HepG2 (cell line): ENCODE data around the gene P2RX1.

Experiments used
- KDM6A ChIP-seq: IDR thresholded peaks from 2 replicates; pipeline ENCODE4 v1.6.1; 2016; ENCODE audit warnings: low read depth
- POLR2A ChIP-seq, 2 experiments: IDR thresholded peaks; 2 replicates each; pipeline ENCODE4 v1.6.1; 2011; ENCODE audit warnings: low read depth in 2 of 2, low read length in 2 of 2, mild to moderate bottlenecking in 1 of 2, moderate library complexity in 1 of 2; ENCODE audit not compliant: insufficient read depth in 1 of 2
- RFXANK ChIP-seq: IDR thresholded peaks from 2 replicates; pipeline ENCODE4 v1.6.1; 2016
- TARDBP ChIP-seq: sonication (generic); formaldehyde crosslinking; IDR thresholded peaks from 2 replicates; pipeline ENCODE4 v1.8.0; 2022; ENCODE audit warnings: mild to moderate bottlenecking, missing genetic modification reagents
- TCF7L2 ChIP-seq: IDR thresholded peaks from 2 replicates; pipeline ENCODE4 v1.6.1; 2011; ENCODE audit warnings: mild to moderate bottlenecking, low read depth, low read length, moderate library complexity
- TF ChIP-seq, protein P1 (sequence below): sonication (generic); formaldehyde crosslinking; conservative IDR thresholded peaks from 2 replicates; pipeline ENCODE4 v1.4.0; 2020; ENCODE audit warnings: missing genetic modification reagents

GRCh38 chr17:3951420-3951819 is 35.2 kb upstream of the P2RX1 start:
- TF ChIP-seq RFXANK (no peak), POLR2A (IDR thresholded peaks at IDR 0.05; ENCODE audit: insufficient read depth in 1 of 2, low read depth in 2 of 2, low read length in 2 of 2) (no peak), TARDBP (CRISPR knock-in tag) (no peak), TCF7L2 (no peak), KDM6A (CRISPR knock-in tag) (no peak)
- TF ChIP-seq, protein P1, sequence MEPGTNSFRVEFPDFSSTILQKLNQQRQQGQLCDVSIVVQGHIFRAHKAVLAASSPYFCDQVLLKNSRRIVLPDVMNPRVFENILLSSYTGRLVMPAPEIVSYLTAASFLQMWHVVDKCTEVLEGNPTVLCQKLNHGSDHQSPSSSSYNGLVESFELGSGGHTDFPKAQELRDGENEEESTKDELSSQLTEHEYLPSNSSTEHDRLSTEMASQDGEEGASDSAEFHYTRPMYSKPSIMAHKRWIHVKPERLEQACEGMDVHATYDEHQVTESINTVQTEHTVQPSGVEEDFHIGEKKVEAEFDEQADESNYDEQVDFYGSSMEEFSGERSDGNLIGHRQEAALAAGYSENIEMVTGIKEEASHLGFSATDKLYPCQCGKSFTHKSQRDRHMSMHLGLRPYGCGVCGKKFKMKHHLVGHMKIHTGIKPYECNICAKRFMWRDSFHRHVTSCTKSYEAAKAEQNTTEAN: no peak
